Astrocyte (in vitro differentiated cells and primary cell): ENCODE data around the gene FLOT2.

Source experiments
- CTCF ChIP-seq: IDR thresholded peaks from 2 replicates; pipeline ENCODE4 v1.5.1; 2011; ENCODE audit warnings: low read depth, mild to moderate bottlenecking, inconsistent platforms, low read length, moderate library complexity; ENCODE audit not compliant: insufficient read depth
- EZH2 ChIP-seq: IDR thresholded peaks from 2 replicates; pipeline ENCODE4 v1.6.1; 2012; ENCODE audit warnings: mild to moderate bottlenecking, low read length, inconsistent platforms; ENCODE audit not compliant: insufficient read depth

- TF ChIP-seq CTCF (no peak), EZH2 (no peak)
Observed at GRCh38 chr17:28897769-28898526, 415 bp upstream of the FLOT2 start.
